ENCODE results near the gene ASAP2.

ASAP2 gene

GRCh38 chr2:9378433-9379390 is 172.1 kb downstream of the ASAP2 start:
- peaks cover 3% of the 10 kb centered on the region for H3K27me3 ChIP-seq (ENCODE audit: insufficient read depth, poor library complexity, severe bottlenecking)
- H3K27ac ChIP-seq (replicated peaks), result no peak overlapping the region
- H3K4me3 ChIP-seq (replicated peaks; ENCODE audit: insufficient read depth, low read length), result no peak overlapping the region
- no peak for DNase-seq (ENCODE audit: low read depth in 1 of 2, low spot score in 1 of 2)
- TF ChIP-seq POLR2AphosphoS5 (IDR thresholded peaks at IDR 0.05; ENCODE audit: low read depth) (no peak), GABPA (IDR thresholded peaks at IDR 0.05; ENCODE audit: low read depth) (no peak), REST (IDR thresholded peaks at IDR 0.05; ENCODE audit: insufficient replicate concordance, low read depth) (no peak), CTCF (IDR thresholded peaks at IDR 0.05; ENCODE audit: insufficient read depth, low read length) (no peak), SPI1 (IDR thresholded peaks at IDR 0.05; ENCODE audit: borderline replicate concordance, low read depth) (no peak)

GRCh38 chr2:9379391-9379755 is 172.8 kb downstream of the ASAP2 start:
- H3K4me3 ChIP-seq (replicated peaks; ENCODE audit: insufficient read depth, low read length), result no peak overlapping the region
- H3K27me3 ChIP-seq (ENCODE audit: insufficient read depth, poor library complexity, severe bottlenecking), result peaks cover 3% of the 10 kb centered on the region
- TF ChIP-seq SPI1 (IDR thresholded peaks at IDR 0.05; ENCODE audit: borderline replicate concordance, low read depth) (no peak), REST (IDR thresholded peaks at IDR 0.05; ENCODE audit: insufficient replicate concordance, low read depth) (no peak), POLR2AphosphoS5 (IDR thresholded peaks at IDR 0.05; ENCODE audit: low read depth) (no peak), CTCF (IDR thresholded peaks at IDR 0.05; ENCODE audit: insufficient read depth, low read length) (no peak), GABPA (IDR thresholded peaks at IDR 0.05; ENCODE audit: low read depth) (no peak)
- no peak overlapping the region for H3K27ac ChIP-seq (replicated peaks)
- DNase-seq (ENCODE audit: low read depth in 1 of 2, low spot score in 1 of 2), result no peak

- H3K27ac ChIP-seq (replicated peaks), result no peak overlapping the region
- TF ChIP-seq REST (IDR thresholded peaks at IDR 0.05; ENCODE audit: insufficient replicate concordance, low read depth), result no peak
- TF ChIP-seq CTCF (IDR thresholded peaks at IDR 0.05; ENCODE audit: insufficient read depth, low read length), result no peak
- no peak for TF ChIP-seq GABPA (IDR thresholded peaks at IDR 0.05; ENCODE audit: low read depth)
- TF ChIP-seq SPI1 (IDR thresholded peaks at IDR 0.05; ENCODE audit: borderline replicate concordance, low read depth), result no peak
- no peak for TF ChIP-seq POLR2AphosphoS5 (IDR thresholded peaks at IDR 0.05; ENCODE audit: low read depth)
Measured at GRCh38 chr2:9380702-9381628, 174.4 kb downstream of the ASAP2 start.

More at GRCh38 chr2:9380702-9381628, 174.4 kb downstream of the ASAP2 start:
- H3K27me3 ChIP-seq (ENCODE audit: insufficient read depth, poor library complexity, severe bottlenecking), result peaks cover 3% of the 10 kb centered on the region
- DNase-seq (ENCODE audit: low read depth in 1 of 2, low spot score in 1 of 2), result no peak
- no peak overlapping the region for H3K4me3 ChIP-seq (replicated peaks; ENCODE audit: insufficient read depth, low read length)
